K562 (cell line): ENCODE data around the gene NAIF1. TPM values are rescaled to one million over a fixed set of nuclear protein-coding genes. Genes with fewer than 3 reads are reported as not detected.

Experiments
- DNMT1 ChIP-seq: fragments of 450-650 bp; IDR thresholded peaks from 2 replicates; pipeline ENCODE4 v1.6.1; 2016; ENCODE audit warnings: antibody characterized with exemption, mild to moderate bottlenecking
- ETV6 ChIP-seq, 3 experiments: fragments of 150-350 bp in 1 of 3; sonication (generic) in 1 of 3; formaldehyde crosslinking in 1 of 3; IDR thresholded peaks; 2 replicates each; pipeline versions ENCODE4 v1.6.1 to v1.8.0; 2014 to 2022; ENCODE audit warnings: borderline replicate concordance in 2 of 3, low read depth in 2 of 3, antibody characterized with exemption in 1 of 3, low read length in 1 of 3, mild to moderate bottlenecking in 1 of 3, missing genetic modification reagents in 1 of 3
- HDGF ChIP-seq: fragments of 450-650 bp; IDR thresholded peaks from 2 replicates; pipeline ENCODE4 v1.6.1; 2016
- HNRNPLL ChIP-seq: fragments of 200-400 bp; formaldehyde crosslinking; IDR thresholded peaks from 2 replicates; pipeline ENCODE4 v1.6.1; 2017; ENCODE audit warnings: low read length, low read depth, mild to moderate bottlenecking; ENCODE audit not compliant: poor library complexity, severe bottlenecking
- MCM2 ChIP-seq: fragments of 450-650 bp; IDR thresholded peaks from 2 replicates; pipeline ENCODE4 v1.6.1; 2017; ENCODE audit warnings: low read depth, mild to moderate bottlenecking
- MTA3 ChIP-seq: fragments of 450-650 bp; formaldehyde crosslinking; IDR thresholded peaks from 2 replicates; pipeline ENCODE4 v1.6.1; 2017; ENCODE audit warnings: mild to moderate bottlenecking, borderline replicate concordance
- NCOA4 ChIP-seq: fragments of 450-650 bp; IDR thresholded peaks from 2 replicates; pipeline ENCODE4 v1.6.1; 2018; ENCODE audit warnings: mild to moderate bottlenecking; ENCODE audit not compliant: partially characterized antibody
- NCOR1 ChIP-seq: fragments of 450-650 bp; IDR thresholded peaks from 2 replicates; pipeline ENCODE4 v1.6.1; 2016; ENCODE audit warnings: mild to moderate bottlenecking, moderate library complexity
- PHTF2 ChIP-seq: fragments of 250-450 bp; sonication (Bioruptor Pico); IDR thresholded peaks from 2 replicates; pipeline ENCODE4 v1.5.0; 2021; ENCODE audit warnings: mild to moderate bottlenecking
- ZBTB1 ChIP-seq: sonication (generic); formaldehyde crosslinking; IDR thresholded peaks from 2 replicates; pipeline ENCODE4 v1.8.1; 2023; ENCODE audit warnings: missing genetic modification reagents, low read depth, mild to moderate bottlenecking, borderline replicate concordance
- ZKSCAN1 ChIP-seq: fragments of 150-350 bp; IDR thresholded peaks from 2 replicates; pipeline ENCODE4 v1.6.1; 2016; ENCODE audit warnings: low read depth, low read length
- ZNF324 ChIP-seq: fragments of 250-450 bp; sonication (Bioruptor Pico); IDR thresholded peaks from 2 replicates; pipeline ENCODE4 v1.4.0; 2020; ENCODE audit warnings: mild to moderate bottlenecking
- ZNF699 ChIP-seq: fragments of 250-450 bp; sonication (Bioruptor Pico); IDR thresholded peaks from 2 replicates; pipeline ENCODE4 v1.8.0; 2021; ENCODE audit warnings: mild to moderate bottlenecking, moderate library complexity; ENCODE audit not compliant: insufficient replicate concordance
- ZNF764 ChIP-seq: fragments of 250-450 bp; sonication (Bioruptor Pico); IDR thresholded peaks from 2 replicates; pipeline ENCODE4 v1.4.0; 2020; ENCODE audit warnings: low read depth, mild to moderate bottlenecking, moderate library complexity
- ZNF785 ChIP-seq: fragments of 250-450 bp; sonication (Bioruptor Pico); IDR thresholded peaks from 2 replicates; pipeline ENCODE4 v1.4.0; 2020; ENCODE audit warnings: mild to moderate bottlenecking
- ZNF830 ChIP-seq: fragments of 250-450 bp; sonication (Bioruptor Pico); IDR thresholded peaks from 2 replicates; pipeline ENCODE4 v1.5.0; 2021; ENCODE audit warnings: mild to moderate bottlenecking
- polyA plus RNA-seq, 8 experiments: library from polyadenylated mRNA; depleted of rRNA in 4 of 8; stranded (reverse) in 5 of 8; unstranded in 3 of 8; fragments of >200 nt; fragmentation: Nextera tagmentation in 2 of 8; fragmentation: Illumina TruSeq in 1 of 8; extraction: Ambion mirVana in 2 of 8; extraction: Trizol in 1 of 8; gene quantifications; 2 replicates each; pipeline versions ENCODE4 v1.2.1 to v1.2.3, GENCODE V29; 2011 to 2014; ENCODE audit warnings: inconsistent platforms in 1 of 8, missing spikeins in 1 of 8
- total RNA-seq, 7 experiments: library from RNA; depleted of rRNA in 6 of 7; stranded (reverse); fragments of >200 nt in 6 of 7; fragmentation: Illumina TruSeq in 2 of 7; extraction: Trizol in 2 of 7; gene quantifications; 2 replicates each; pipeline versions ENCODE4 v1.2.1 to v1.2.3, GENCODE V29; 2011 to 2021; ENCODE audit warnings: low replicate concordance in 1 of 7
- TF ChIP-seq, protein P1 (sequence below): fragments of 450-650 bp; formaldehyde crosslinking; conservative IDR thresholded peaks from 2 replicates; pipeline ENCODE4 v1.4.0; 2022; ENCODE audit warnings: mild to moderate bottlenecking, missing genetic modification characterization
- TF ChIP-seq, protein P2 (sequence below): fragments of 450-650 bp; IDR thresholded peaks from 2 replicates; pipeline ENCODE4 v1.7.1; 2018; ENCODE audit warnings: mild to moderate bottlenecking, low read depth; ENCODE audit not compliant: partially characterized antibody
- TF ChIP-seq, protein P3 (sequence below): IDR thresholded peaks from 3 replicates; pipeline ENCODE4 v1.6.1; 2011; ENCODE audit warnings: borderline replicate concordance, mild to moderate bottlenecking; ENCODE audit not compliant: insufficient read length, insufficient read depth
- TF ChIP-seq, protein P4 (sequence below): fragments of 250-450 bp; sonication (Bioruptor Pico); IDR thresholded peaks from 2 replicates; pipeline ENCODE4 v1.8.0; 2021; ENCODE audit warnings: moderate library complexity, mild to moderate bottlenecking, inconsistent platforms
- TF ChIP-seq, protein P5 (sequence below): fragments of 450-650 bp; IDR thresholded peaks from 2 replicates; pipeline ENCODE4 v1.6.1; 2017; ENCODE audit warnings: mild to moderate bottlenecking, moderate library complexity

The NAIF1 gene
- total and polyA plus RNA-seq, 9 of the 15 experiments (the other 6 are each of a cell fraction or from before 2014, with no cell fraction given): 4.8 to 26.6 (median 17.2) TPM

DNA sequence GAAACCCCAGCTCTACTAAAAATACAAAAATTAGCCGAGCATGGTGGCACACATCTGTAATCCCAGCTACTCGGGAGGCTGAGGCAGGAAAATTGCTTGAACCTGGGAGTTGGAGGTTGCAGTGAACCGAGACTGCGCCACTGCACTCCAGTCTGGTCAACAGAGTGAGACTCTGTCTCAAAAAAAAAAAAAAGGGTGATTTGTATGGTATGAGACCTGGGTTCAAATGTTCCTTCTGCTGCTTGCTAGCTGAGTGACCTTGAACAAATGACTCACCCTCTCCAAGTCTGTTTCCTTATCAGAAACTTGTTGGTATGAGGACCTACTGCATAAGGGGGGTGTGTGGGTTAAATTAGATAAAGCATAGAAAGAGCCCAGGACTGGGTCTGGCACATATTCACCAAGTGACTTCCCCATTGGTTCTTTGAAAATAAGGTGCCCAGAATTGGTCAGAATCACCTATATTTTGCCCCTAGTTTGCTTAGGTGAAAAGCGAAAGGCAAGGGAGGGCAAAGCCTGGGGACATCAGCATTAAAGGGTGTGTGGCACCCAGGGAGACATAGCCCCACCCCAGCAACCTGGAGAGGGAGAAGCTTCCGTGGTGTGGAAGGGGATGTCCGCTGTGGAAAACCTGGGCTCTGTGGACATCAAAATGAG lies 10.9 kb upstream of the NAIF1 start (continued):
- TF ChIP-seq MCM2 (no peak), ZNF764 (CRISPR knock-in tag) (no peak), ZNF830 (no peak), ZNF699 (CRISPR knock-in tag) (no peak), ETV6 (IDR thresholded peaks at IDR 0.05; ENCODE audit: borderline replicate concordance in 1 of 2, low read depth in 2 of 2, low read length in 1 of 2) (no peak), ETV6 (CRISPR knock-in tag; IDR thresholded peaks at IDR 0.05; ENCODE audit: borderline replicate concordance) (no peak), PHTF2 (CRISPR knock-in tag) (no peak), ZNF785 (CRISPR knock-in tag) (no peak), ZBTB1 (no peak), HNRNPLL (peak; percentile 62), HDGF (peak; percentile 80; the same call in 1 of the 2 replicates), MTA3 (peak; percentile 31; the same call in 1 of the 2 replicates), DNMT1 (no peak), ZNF324 (CRISPR knock-in tag) (no peak), ZKSCAN1 (no peak), NCOA4 (no peak), NCOR1 (no peak)
- TF ChIP-seq, protein P1, sequence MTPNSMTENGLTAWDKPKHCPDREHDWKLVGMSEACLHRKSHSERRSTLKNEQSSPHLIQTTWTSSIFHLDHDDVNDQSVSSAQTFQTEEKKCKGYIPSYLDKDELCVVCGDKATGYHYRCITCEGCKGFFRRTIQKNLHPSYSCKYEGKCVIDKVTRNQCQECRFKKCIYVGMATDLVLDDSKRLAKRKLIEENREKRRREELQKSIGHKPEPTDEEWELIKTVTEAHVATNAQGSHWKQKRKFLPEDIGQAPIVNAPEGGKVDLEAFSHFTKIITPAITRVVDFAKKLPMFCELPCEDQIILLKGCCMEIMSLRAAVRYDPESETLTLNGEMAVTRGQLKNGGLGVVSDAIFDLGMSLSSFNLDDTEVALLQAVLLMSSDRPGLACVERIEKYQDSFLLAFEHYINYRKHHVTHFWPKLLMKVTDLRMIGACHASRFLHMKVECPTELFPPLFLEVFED: no peak
- TF ChIP-seq, protein P2, sequence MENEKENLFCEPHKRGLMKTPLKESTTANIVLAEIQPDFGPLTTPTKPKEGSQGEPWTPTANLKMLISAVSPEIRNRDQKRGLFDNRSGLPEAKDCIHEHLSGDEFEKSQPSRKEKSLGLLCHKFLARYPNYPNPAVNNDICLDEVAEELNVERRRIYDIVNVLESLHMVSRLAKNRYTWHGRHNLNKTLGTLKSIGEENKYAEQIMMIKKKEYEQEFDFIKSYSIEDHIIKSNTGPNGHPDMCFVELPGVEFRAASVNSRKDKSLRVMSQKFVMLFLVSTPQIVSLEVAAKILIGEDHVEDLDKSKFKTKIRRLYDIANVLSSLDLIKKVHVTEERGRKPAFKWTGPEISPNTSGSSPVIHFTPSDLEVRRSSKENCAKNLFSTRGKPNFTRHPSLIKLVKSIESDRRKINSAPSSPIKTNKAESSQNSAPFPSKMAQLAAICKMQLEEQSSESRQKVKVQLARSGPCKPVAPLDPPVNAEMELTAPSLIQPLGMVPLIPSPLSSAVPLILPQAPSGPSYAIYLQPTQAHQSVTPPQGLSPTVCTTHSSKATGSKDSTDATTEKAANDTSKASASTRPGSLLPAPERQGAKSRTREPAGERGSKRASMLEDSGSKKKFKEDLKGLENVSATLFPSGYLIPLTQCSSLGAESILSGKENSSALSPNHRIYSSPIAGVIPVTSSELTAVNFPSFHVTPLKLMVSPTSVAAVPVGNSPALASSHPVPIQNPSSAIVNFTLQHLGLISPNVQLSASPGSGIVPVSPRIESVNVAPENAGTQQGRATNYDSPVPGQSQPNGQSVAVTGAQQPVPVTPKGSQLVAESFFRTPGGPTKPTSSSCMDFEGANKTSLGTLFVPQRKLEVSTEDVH: no peak
- TF ChIP-seq, protein P3, sequence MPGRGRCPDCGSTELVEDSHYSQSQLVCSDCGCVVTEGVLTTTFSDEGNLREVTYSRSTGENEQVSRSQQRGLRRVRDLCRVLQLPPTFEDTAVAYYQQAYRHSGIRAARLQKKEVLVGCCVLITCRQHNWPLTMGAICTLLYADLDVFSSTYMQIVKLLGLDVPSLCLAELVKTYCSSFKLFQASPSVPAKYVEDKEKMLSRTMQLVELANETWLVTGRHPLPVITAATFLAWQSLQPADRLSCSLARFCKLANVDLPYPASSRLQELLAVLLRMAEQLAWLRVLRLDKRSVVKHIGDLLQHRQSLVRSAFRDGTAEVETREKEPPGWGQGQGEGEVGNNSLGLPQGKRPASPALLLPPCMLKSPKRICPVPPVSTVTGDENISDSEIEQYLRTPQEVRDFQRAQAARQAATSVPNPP: no peak
- TF ChIP-seq, protein P4, sequence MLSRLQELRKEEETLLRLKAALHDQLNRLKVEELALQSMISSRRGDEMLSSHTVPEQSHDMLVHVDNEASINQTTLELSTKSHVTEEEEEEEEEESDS: no peak
- TF ChIP-seq, protein P5, sequence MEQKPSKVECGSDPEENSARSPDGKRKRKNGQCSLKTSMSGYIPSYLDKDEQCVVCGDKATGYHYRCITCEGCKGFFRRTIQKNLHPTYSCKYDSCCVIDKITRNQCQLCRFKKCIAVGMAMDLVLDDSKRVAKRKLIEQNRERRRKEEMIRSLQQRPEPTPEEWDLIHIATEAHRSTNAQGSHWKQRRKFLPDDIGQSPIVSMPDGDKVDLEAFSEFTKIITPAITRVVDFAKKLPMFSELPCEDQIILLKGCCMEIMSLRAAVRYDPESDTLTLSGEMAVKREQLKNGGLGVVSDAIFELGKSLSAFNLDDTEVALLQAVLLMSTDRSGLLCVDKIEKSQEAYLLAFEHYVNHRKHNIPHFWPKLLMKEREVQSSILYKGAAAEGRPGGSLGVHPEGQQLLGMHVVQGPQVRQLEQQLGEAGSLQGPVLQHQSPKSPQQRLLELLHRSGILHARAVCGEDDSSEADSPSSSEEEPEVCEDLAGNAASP: no peak
